GM19438 (cell line): ENCODE results near the gene TACC2.
"Not testable (repeated sequence)": the region's sequence is repeated elsewhere in the genome, so short reads cannot be mapped to it uniquely, and the experiment has no call there.

Source experiments
- ATAC-seq: cut with Tn5 transposase; IDR thresholded peaks from one replicate; pipeline ENCODE4 v1.9.1; 2021; ENCODE audit warnings: low read depth; ENCODE audit not compliant: unreplicated experiment

The TACC2 gene, protein sequence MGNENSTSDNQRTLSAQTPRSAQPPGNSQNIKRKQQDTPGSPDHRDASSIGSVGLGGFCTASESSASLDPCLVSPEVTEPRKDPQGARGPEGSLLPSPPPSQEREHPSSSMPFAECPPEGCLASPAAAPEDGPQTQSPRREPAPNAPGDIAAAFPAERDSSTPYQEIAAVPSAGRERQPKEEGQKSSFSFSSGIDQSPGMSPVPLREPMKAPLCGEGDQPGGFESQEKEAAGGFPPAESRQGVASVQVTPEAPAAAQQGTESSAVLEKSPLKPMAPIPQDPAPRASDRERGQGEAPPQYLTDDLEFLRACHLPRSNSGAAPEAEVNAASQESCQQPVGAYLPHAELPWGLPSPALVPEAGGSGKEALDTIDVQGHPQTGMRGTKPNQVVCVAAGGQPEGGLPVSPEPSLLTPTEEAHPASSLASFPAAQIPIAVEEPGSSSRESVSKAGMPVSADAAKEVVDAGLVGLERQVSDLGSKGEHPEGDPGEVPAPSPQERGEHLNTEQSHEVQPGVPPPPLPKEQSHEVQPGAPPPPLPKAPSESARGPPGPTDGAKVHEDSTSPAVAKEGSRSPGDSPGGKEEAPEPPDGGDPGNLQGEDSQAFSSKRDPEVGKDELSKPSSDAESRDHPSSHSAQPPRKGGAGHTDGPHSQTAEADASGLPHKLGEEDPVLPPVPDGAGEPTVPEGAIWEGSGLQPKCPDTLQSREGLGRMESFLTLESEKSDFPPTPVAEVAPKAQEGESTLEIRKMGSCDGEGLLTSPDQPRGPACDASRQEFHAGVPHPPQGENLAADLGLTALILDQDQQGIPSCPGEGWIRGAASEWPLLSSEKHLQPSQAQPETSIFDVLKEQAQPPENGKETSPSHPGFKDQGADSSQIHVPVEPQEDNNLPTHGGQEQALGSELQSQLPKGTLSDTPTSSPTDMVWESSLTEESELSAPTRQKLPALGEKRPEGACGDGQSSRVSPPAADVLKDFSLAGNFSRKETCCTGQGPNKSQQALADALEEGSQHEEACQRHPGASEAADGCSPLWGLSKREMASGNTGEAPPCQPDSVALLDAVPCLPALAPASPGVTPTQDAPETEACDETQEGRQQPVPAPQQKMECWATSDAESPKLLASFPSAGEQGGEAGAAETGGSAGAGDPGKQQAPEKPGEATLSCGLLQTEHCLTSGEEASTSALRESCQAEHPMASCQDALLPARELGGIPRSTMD (N-terminal part only)

DNA sequence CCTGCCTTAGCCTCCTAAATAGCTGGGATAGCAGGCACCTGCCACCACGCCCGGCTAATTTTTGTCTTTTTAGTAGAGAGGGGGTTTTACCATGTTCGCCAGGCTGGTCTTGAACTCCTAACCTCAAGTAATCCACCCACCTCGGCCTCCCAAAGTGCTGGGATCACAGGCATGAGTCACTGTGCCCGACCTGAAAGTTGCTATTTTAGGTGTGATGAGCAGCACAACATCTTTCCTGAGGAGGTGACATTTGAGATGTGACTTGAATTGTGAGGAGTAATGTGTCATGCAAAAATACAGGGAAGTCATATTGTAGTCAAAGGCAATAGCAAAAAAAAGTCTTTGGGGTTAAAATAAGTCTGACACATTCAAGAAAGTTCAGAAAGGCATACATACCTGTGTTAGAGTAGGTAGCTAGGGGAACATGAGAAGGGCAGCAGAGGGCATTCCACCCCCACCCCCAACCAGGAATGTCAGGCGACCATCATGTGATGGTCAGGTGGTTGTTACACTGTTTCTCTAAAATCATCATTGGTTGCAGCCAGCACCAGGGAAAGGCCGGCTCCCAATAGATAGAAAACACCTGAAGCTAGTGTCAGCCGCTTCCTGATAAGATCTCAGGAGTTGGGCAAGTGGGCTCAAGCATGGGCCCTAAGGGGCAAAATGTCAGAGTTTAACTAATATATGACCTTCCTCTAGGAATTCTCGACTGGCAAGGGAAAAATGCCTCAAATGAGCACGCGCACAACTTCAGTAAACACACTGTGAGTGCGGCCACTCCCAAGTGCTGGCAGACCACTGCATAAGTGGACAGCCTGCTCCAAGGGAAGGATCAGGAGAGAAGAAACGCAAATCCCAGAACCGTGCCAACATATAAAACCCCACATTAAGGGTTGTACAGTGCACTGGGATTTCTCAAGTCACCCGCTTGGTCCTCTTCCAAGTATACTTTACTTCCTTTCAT lies at the start of gene TACC2:
TSS of gene TACC2 (plus strand) at position 803 of the 964 bp plus-strand sequence. CDS start 32,819 bp downstream, outside the sequence.
- no peak for ATAC-seq

- ATAC-seq: no peak
Measured at GRCh38 chr10:121941532-121941931, 47.4 kb upstream of the TACC2 start.

DNA sequence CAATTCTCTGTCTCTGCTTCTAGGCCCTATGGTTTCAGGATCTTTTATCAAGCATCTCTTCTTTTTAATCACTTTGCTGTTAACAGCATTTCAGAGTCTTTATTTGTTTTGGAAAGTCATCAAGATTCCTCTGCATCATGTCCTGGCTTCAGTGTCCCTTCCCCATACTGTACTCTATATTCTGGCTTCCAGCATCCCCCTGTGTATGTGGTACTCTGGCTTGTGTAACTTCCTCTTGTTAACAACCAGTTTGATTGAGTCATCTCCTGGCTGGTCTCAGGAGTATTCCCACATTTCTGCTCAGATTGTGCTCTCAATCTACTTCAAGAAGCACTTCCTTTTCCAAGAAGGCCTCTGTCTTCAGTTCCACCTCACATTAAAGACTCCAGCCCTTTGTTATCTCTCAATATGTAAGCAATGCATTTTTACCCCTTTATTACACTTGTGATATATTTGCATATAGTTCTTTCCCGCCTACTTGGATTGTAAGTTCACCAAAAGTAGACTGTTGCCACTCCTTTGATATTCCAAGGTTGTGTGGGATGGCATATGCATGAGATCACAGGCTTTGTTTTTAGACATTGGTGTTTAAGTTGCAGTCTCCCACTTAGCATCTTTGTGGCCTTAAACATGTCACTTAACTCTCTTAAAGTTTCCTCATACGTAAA lies 46.1 kb upstream of the TACC2 start:
- ATAC-seq: no peak

GRCh38 chr10:121947343-121948330 lies 41.3 kb upstream of the TACC2 start:
- no peak for ATAC-seq

DNA sequence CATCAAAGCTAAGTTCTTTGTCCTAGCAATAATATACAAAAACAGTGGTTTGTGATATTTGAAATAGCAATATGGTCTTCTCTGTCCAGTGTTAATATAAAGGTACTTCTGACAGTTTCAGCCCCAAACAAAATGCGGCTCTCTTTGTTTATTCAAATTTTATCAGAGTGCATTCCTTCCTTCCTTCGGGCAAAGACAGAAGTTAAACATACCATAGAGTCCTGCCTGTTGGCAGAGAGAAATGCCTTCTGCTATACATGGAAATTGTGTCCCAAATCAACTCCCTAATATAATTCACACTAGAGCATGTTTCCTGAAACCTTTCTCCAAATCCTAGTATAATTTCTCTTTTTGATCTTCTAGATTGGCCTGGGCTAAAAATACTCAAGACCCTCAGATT lies 39.9 kb upstream of the TACC2 start:
- no peak for ATAC-seq

DNA sequence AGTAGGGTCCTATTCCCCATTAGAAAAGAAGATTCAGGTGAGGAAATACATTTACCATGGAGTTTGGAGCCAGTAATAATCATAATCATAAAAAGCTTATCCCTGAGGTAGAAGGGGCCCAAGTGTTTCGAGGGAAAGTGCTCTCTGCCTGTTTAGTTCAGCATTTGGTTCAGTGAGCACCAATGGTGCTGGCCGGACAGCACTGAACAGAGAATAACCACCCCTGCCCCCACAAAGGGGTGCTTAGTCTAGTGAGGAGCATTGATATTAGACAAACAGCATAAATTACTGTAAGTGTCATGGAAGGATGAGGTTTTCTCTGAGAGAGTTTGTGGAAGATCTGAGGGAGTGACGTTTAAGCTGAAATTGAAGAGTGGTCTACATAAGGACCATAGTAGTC lies 39.5 kb upstream of the TACC2 start:
- ATAC-seq: no peak

GRCh38 chr10:121952226-121952625 lies 36.7 kb upstream of the TACC2 start:
- no peak for ATAC-seq

DNA sequence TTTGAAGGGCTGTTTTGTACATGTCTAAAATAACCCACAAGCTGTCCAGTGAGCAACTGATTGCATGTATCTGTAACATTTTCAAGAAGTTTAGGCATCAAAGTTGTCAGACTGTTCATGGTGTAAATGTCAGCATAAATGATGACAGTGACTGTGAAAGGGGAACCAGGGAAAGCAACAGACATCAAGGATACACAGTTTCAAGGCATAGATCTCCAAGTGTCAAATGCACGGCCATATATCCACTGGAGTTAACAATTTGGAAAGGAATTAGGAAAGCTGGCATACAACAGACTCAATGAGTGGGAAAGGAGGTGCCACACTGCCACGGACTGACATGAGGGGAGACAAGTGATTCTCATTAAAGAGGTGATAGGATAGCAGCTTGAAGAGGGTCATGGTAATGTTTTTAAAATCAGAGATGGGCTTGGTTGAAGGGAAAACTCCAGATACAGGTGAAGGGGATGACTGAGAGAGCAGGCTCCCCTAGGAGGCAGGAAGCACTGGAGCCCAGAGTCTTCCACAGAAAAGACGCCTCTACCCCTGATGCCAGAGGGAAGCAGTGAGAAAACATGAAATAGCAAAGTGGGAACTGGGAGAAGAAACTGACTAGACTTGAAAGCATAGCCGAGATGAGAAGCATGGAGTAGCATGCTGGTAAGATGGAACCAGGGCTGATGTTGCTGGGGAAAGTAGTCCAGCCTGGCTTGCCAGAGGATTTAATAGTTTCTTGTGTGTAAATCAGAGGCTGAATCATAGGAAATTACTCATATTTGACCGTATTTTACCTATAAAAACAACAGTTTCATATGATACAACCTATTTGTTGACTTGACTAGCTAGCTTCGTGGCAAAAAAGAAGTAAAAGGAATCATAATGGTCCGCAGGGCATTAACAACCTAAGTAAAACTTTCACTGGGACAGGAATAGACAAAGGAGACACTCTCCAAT lies 32.6 kb upstream of the TACC2 start:
- no peak for ATAC-seq

- no peak for ATAC-seq
Measured at GRCh38 chr10:121959671-121960070, 29.3 kb upstream of the TACC2 start.

DNA sequence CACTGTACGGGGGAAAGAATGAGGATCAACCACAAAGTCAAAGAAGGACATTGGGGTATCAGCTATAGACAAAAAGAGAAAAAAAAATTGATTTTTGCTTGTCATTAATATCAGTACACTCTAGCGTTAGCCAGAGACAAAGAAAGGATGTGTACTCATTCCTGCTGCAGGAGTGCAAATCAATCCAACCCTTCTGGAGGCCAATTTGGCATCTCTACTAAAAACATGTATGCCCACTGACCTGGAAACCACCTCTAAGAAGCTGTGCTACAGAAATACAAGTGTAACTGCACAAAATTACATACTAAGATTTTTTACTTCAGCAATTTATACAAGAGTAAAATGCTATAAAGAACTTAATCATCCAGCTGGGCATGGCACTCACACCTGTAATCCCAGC lies 27.5 kb upstream of the TACC2 start:
- ATAC-seq: no peak

GRCh38 chr10:121965996-121966395 lies 23.0 kb upstream of the TACC2 start:
- ATAC-seq: no peak

- not testable (repeated sequence) for ATAC-seq
Measured at GRCh38 chr10:121969086-121969485, 19.9 kb upstream of the TACC2 start.

GRCh38 chr10:121974019-121974534 lies 14.9 kb upstream of the TACC2 start:
- no peak for ATAC-seq

DNA sequence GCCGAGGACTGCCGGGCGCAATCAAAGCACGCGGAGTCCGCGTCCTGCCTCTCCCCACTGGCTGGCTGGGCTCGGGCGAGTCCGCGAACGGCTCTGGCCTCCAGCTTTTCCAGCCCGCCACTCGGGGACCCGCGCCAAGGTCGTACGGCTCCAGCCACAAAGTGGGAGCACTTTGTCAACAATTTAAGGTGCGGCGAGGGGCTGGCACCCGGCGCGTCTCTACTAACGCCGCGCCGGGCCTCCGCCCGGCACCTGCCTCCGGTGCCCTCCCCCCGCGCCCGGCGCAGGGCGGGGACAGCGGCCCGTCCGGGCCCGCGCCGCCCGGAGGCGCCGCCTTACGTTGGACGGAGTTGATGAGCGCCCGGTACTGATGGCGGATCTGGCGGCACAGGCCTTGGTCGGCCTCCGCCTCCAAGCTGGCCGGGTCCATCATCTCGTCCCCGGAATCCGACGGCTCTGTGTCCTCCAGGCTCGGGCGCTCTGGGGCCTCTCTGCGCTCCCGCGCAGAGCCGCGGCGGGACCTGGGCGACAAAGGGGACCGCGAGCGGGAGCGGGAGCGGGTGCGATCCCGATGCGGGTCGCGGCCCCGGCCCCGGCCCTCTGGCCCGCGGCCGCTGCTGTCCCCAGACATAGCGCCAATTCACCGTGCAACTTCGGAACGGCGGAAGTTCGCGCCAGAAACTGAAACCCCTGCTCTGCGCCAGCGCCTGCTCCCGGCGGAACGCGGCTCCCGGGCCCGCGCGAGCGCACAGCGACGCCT lies 14.2 kb upstream of the TACC2 start, which contains the start of gene NSMCE4A:
TSS of gene NSMCE4A (minus strand) at position 683 of the 760 bp plus-strand sequence. CDS start at position 631, 52 bp downstream.
- ATAC-seq: peak; percentile 83

GRCh38 chr10:121975295-121976086 lies 13.5 kb upstream of the TACC2 start:
- no peak for ATAC-seq
